NCI-H226 (cell line): ENCODE data around the gene C2orf42.
A peak's percentile ranks its signal among the peaks of the same experiment; 100 is the strongest.
"Not testable (repeated sequence)": the region's sequence is repeated elsewhere in the genome, so short reads cannot be mapped to it uniquely, and the experiment has no call there.

Experiments
- DNase-seq: peaks from one replicate; pipeline ENCODE4 v3.0.0-alpha.2; 2015

The C2orf42 gene

DNA sequence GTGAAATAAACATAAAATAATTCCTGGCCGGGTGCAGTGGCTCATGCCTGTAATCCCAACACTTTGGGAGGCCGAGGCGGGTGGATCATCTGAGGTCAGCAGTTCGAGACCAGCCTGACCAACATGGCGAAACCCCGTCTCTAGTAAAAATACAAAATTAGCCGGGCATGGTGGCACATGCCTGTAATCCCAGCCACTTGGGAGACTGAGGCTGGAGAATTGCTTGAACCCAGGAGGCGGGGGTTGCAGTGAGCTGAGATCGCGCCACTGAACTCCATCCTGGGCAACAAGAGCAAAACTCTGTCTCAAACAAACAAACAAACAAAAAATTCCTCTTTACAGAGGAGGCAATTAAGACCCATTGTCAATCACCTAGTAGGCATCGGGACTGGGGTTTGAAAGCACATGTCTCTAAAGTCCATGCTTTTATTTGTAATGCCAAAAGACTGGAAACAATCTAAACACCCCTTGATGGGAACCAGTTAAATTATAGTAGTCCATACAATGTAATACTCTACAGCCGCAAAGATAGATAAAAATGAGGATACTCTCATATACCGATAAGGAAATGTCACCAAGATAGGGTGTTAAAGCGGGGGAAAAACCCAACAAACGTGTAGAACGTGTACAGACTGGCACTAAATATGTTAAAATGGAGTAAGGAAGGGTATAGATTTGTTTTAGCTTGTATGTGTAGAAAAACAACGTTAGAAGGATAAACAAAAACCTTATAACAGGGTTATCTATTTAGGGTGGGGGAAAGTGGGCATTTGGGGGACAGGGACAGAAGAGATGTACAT, 59.3 kb downstream of the C2orf42 start:
- DNase-seq: not testable (repeated sequence)

DNA sequence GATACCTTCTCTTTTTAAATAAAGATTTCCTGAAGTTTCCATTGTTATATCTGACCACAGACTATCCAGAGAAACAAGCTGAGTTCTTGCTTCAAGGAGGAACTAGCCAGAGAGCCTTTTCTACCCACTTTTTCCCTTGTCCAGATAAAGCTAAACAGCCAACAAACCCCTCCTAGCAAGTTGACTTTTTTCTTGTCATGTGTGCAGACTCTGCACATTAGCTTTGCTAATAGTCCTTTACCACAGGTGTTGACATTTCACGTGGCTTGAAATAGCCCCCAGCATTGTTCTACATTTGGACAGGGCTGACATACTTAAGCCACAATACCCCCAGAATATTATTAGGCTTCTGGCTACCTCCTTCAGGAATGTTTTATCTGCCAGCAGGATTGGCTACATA, 62.8 kb downstream of the C2orf42 start:
- DNase-seq: no peak

DNA sequence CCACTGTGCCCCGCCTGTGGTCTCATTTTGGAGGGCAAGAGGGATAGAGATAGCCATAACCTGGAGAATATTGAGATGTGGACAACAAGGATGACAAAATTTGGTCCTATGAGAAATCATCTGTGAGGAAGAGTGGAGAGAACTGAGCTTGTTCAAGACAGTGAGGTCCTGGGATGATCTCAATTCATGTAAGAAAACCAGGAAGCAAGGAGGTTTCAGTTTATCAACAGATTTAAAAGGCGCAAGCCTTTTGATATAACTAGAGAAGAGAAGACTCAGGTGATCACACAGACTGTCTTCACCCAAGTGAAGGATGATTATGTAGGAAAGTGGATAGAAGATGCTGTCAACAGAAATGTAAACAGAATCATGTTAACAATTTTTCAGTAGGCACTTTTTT, 64.4 kb downstream of the C2orf42 start:
- no peak for DNase-seq

DNA sequence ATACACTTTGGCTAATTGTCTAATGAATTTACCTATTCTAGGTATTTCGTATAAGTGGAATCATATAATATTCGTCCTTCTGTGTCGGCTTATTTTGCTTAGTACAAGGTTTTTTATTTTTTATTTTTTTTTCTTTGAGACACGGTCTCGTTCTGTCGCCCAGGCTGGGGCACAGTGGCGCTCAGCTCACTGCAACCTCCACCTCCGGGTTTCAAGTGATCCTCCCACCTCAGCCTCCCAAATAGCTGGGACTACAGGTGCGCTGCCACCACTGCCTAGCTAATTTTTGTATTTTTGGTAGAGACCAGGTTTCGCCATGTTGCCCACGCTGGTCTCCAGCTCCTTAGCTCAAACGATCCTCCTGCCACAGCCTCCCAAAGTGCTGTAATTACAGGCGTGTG, 65.3 kb downstream of the C2orf42 start:
- no peak for DNase-seq

DNA sequence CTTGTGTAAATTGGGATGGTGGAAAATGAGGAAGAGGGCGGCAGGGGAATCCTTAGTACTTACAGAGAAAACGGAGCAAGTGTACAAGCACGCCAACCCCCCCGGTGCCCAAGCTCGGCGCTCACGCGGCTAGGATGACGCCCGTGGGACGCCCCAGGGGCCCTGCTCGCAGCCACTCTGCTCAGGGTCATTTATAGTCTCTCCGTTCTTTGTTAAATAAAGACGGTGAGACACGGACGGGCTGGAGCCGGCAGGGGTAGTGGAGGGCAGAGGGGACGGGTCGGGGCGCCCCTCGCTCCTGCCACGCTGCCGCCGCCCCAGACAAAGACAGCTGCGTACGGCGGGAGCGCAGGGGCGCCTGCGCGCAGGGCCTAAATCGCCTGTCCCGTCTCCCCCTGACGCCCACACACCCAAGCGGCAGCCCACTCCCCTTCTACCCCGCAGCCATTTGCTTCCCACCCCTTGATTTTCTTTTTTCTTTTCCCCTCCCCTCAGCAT, 65.8 kb downstream of the C2orf42 start:
- DNase-seq: no peak

DNA sequence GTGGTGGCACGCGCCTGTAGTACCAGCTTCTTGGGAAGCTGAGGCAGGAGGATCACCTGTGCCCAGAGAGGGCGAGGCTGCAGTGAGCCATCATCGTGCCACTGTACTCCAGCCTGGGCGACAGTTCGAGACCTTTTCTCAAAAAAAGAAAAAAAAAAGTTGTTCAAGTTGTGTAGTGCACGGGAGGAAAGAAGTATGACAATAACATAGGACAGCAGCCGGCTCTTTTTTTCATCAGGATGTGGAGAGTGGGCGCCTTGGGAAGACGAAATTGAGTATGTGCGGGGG, 67.0 kb downstream of the C2orf42 start:
- DNase-seq: no peak

DNA sequence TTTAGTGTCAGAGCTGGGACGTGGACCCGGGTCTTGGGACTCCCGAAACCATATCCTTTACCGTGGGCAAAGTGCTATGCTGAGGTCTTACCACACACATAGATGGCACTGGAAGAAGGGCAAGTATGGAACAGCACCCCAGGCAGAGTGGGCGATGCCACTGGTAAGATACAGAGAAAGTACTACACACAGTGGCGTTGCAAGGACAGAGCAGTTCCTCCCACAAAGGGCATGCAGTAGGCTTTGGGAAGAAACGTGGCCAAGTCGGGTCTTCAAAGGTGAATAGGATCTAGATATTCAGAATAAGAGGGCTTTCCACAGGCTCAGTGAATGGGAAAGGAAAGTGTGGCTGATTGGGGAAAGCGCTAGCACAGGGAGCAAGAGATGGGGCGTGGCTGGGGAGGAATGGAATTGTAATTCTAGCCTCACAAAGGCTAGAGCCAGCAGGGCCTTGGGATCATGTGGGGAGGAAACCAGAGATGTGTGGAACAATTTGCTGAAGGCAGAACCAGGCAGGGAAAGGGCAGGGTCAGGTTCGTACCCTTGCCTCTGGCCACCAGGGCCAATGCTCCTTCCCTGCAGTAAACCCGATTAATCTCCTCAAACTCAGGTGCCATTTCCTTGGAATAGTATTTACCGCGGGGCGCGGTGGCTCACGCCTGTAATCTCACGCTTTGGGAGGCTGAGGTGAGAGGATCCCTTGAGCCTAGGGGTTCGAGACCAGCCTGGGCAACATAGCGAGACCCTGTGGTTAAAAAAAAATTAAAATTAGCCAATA, 67.6 kb downstream of the C2orf42 start:
- no peak for DNase-seq

DNA sequence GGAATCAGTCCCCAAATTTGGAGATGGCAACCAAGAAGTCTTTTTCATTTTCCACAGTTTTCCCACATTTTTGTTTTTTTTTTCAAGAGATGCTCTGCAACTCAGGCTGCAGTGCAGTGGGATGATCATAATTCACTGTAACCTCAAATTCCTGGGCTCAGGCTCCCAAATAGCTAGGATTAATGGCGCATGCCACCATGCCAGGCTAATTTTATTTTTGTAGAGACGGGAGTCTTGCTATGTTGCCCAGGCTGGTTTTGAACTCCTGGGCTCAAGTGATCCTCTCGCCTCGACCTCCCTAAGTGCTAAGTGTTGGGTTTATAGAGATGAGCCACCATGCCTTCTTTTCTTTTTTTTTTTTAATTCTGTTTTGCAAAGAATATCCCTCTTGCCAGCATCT, 68.3 kb downstream of the C2orf42 start:
- DNase-seq: no peak

DNA sequence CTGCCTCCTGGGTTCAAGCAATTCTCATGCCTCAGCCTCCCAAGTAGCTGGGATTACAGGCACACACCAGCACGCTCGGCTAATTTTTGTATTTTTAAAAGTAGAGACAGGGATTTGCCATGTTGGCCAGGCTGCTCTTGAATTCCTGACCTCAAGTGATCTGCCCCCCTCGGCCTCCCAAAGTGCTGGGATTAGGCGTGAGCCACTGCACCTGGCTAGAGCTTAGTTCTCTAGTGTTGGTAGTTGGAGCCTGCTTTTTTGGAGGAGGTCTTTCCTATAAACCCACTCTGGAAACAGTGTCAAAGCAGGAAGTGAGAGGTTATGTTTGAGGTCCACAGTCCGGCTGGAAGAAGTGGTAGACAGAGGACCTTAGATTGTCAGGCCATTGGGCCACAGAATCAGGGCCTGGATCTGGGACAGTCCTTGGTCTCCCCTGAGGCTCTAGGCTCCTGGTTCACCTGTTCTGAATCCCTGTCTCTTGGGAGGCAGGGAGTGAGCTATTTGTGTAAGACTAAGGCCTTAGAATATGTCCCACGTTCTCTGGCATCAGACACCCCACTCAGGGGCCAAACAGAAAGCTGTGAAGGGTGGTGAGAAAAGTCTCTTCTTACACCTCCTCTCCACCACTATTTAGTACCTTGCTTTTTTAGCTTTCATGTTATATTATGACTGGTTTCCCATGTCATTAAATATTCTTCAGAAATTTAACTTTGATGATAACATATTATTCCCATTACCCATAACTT, 69.0 kb downstream of the C2orf42 start:
- no peak for DNase-seq

DNA sequence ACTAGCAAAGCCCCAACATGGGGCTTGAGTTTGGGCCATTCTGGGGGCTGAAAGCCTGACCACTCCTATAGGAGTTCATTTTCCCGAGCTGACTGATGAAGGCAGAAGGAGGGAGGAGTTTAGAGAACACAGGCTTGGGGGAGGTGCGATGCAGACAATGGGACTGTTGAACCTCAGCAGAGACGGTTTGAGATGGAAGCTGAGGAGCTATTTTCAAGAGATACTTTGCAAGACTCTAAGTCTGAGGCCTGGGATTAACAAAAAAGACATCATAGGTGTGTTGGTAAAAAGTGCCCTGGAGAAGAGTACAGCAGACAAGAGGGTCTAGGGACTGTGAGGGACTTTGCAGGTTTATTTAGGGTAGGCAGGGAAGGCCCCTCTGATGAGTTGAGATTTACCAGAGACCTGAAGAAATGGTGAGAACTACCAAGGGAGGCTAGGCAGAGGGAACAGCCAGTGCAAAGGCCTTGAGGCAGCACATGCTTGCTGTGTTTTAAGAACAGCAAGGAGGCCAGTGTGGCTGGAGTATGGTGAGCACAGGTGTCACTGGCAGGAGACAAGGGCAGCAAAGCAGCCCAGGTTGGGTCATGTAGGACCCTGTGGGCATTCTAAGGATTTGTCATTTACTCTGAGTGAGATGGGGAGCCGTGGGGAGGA, 71.9 kb downstream of the C2orf42 start:
- no peak for DNase-seq

DNA sequence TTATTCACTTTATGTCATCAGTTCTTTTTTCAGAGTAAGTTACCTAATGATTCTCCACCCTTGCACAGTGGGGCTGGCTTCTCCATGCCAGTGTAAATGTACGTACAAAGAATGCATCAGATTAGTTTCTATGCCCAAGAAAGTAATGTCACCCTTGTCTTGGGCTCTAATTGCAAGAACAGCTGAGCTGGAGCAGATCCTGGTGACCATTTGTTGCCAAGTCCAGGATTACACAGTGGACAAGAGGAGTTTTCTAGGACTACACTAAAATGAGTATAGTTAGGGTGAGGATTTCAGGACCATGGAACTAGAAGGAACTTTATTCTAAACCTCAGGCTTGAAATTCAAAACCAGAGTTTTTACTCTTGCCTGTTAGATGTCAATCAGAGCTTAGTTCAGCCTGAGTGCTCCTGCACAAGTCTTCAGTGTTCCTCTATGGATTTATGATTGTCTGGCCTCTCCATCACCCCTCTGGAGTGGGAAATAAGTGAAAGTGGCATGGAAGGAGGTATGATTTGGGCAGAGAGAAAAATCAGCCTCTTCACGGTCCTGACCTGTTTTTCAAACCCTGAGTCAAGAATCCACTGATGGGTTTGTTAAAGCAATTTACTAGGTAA, 73.8 kb downstream of the C2orf42 start:
- no peak for DNase-seq

DNA sequence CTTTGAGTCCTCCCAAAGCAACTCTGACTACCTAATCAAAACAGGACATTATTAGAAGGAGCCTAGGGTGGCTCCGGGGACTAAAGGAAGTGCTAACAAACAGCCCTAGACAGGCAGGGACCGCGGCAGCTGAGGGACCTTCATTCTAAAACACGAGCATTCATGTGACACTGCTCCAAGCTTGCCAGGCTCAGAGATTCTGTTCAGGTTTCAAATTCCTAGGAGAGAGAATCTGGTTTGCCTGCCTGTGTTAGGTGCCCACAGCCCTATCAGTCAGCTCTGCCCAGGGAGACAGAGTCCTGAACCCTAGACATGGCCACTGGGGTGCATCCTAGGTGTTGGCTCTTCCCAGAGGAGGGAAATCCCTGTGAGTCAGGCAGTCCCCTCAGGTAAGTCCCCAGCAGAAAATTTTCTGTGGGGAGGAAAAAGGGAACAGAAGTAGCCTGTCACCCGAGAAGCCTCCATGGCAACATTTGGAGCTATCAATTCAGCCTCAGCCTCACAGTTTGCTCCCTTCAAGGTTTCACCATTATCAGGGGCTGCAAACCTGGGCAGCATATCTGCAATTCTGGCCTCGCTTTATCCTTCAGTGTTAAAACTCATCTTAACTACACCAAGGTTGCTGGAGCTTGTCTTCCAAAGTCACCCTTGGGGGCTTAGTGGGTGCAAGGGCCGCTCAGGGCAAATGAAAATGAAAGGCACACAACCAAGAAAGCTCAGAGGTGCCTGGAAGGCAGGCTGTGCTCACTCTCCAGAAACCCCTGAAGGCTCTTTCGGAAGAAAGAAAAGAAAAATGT, 75.0 kb downstream of the C2orf42 start:
- DNase-seq: no peak

DNA sequence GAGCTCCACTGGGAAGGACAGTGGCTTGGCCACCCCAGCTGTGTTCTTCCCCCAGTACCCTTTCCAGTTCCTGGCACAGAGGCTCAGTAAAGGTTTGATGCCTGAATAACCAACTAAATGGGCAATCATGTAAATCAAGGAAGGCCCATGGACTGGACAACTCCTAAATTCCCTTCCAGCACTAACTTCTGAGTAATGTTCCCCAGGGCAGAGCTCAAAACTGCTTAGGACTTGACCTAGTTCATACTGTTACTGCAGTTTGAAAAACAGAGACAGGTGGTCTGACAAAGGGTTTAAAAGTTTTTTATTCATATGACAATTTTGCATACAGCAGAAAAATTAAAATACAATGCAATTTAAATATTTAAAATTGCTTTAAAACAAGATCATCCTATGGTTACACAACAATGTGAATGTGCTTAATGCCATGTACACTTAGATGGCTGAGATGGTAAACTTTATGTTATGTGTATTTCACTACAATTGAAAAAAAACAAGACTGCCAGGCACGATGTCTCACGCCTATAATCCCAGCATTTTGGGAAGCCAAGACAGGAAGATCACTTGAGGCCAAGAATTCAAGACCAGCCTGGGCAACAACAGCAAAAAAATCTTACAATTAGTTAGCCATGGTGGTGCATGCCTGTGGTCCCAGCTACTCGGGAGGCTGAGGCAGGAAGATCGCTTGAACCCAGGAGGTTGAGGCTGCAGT, 77.3 kb downstream of the C2orf42 start:
- no peak for DNase-seq

DNA sequence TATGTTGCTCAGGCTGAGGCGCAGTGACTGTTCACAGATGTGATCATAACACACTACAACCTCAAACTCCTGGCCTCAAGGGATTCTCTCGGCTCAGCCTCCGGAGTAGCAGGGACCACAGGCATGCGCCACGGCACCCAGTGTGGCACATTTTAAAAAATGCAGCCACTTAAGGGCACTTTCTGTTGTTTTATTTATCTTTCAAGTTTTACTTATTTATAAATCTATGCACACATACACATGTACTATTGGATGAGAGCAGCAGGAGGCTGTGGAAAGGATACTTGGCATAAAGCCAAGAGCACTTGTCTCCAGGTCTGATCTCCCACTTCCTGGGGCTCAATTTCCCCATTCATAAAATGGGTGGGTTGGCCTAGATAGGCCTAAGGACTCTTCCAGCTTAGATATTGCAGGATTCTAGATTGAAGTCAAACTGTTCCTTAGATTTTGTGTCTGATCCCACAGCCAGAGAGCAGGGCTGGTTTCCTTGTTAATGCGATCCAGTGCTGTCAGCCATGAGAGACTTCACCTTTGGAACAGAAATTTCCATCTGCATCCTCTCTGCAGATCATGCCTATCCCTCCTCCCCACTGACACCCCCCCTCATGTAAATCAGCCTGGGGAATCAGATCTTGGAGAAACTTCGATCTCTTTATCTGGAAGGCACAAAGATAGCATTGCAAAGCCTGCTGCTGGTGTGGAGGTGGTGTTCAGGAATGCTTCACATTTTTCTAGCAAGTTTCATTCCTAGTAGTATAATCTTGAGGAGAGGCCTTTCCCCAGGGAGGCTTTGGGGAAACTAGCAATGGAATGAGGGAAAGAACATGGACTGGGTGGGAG, 78.8 kb downstream of the C2orf42 start:
- DNase-seq: peak; percentile 69

DNA sequence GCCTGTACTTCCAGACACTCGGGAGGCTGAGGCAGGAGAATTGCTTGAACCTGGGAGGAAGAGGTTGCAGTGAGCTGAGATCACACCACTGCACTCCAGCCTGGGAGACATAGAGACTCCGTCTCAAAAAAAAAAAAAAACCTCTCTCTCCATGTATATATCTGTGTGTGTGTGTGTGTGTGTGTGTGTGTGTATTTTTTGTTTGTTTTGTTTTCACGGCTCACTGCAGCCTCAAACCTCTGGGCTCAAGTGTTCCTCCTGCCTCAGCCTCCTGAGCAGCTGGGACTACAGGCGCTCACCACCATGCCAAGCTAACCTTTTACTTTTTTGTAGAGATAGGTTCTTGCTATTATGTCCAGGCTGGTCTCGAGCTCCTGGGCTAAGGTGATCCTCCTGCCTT, 80.4 kb downstream of the C2orf42 start:
- DNase-seq: not testable (repeated sequence)

DNA sequence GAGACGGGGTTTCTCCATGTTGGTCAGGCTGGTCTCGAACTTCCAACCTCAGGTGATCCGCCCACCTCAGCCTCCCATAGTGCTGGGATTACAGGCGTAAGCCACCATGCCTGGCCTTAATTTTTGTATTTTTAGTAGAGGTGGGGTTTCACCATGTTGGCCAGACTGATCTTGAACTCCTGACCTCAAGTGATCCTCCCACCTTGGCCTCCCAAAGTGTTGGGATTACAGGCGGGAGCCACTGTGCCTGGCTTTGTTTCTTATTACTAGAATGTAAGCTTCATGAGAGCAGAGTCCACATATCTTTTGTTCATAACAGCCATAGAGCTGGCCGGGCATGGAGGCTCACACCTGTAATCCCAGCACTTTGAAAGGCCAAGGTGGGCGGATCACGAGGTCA, 84.7 kb downstream of the C2orf42 start:
- not testable (repeated sequence) for DNase-seq

DNA sequence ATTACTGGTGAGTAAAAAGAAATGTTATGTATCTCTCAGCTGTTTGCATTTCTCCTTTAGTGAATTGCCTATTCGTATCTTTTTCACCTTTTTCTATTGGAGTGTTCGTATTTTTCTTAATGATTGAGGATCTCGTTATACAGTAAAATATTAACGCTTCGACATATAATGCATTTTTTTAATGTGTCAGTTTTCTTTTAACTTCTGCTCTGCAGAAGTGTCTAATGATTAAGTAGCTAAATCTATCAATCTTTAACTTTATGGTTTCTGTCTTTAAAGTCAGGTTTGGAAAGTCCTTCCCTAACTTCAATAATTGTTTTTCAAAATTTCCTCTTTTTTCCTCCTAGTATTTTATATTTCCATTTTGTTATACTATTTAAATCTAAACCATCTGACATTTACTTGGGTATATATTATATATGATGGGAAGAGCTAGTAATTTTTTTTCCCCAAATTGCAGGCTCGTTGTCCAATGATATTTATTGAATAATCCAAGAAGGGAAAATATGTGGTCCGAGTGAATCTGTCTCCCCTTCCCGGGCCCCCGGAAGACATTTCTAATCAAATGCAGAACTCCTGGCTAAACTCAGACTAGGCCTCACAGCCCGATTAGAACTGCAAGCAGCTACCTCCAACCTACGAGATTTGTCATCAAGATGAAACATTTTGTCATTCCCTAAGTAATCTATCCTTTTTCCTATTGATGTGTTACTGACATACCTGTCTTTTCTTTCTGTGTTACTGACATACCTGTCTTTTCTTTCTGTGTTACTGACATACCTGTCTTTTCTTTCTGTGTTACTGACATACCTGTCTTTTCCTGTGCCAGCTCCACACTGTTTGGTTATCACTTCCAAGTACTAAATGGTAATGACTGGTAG, 86.3 kb downstream of the C2orf42 start:
- DNase-seq: no peak

DNA sequence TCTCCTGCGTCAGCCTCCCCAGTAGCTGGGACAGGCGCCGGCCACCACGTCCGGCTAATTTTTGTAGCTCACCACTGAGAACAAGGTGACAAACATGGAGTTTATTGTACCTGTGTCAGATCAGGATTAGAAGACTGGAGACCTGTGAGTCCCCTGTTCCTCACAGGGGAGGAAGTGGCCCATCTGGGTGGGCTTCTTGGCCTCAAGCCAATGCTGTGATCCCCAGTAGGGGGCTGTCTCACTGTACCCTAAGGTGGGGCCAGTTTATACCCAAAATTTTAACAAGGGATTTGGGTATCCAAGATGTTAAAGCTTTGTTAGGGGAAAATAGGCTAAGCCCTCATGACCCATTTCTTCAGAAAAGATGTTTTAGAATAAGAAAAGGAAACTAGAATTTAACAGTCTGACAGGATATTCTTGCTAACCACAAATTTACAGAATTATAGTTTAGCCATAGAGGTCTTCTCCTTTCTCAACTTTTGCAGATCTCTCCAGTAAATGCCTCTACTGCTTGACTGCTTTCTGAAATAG, 87.2 kb downstream of the C2orf42 start:
- no peak for DNase-seq
